HG03354 (cell line): ENCODE data around the gene BCL2.
"Not testable (repeated sequence)": the region's sequence is repeated elsewhere in the genome, so short reads cannot be mapped to it uniquely, and the experiment has no call there.

Source experiments
- ATAC-seq: cut with Tn5 transposase; IDR thresholded peaks from one replicate; pipeline ENCODE4 v1.9.1; 2021; ENCODE audit warnings: mild to moderate bottlenecking; ENCODE audit not compliant: unreplicated experiment, poor library complexity, severe bottlenecking

BCL2 gene

DNA sequence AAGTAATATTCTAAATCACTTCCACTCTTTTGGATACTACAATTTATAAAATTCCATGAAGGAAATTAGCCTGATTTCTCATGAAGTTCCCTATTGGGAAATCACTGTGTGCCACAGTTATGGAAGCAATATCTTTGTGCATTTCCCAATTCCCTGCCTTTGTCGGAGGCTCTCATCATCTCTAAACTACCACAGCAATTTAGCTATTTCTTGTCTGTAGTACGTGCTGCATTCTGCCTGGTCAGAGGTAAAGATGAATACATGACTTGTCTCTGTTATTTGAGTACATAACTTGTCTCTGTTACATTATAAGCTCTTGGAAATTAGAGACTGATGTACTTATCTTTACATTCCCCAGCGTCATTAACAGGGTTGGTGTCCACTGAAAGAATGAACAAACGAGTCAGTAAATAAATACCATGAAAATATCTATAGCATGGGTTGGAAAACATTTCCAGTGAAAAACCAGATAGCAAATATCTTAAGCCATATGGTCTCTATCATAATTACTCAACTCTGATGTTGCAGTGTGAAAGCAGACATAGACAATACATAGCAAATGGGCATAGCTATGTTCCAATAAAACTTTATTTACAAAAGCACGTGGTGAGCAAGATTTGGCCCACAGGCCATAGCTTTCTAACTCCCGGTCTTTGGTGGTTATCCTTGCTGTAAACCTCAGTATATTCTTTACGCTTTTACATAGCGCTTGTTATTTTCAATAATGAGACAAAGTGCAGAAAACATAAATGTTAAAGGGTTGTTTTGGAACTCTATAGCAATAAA is 78.8 kb downstream of the BCL2 start:
- ATAC-seq, result no peak

- no peak for ATAC-seq
Observed at GRCh38 chr18:63238693-63239075, 80.9 kb downstream of the BCL2 start.

GRCh38 chr18:63237881-63238692 is 81.5 kb downstream of the BCL2 start:
- no peak for ATAC-seq

DNA sequence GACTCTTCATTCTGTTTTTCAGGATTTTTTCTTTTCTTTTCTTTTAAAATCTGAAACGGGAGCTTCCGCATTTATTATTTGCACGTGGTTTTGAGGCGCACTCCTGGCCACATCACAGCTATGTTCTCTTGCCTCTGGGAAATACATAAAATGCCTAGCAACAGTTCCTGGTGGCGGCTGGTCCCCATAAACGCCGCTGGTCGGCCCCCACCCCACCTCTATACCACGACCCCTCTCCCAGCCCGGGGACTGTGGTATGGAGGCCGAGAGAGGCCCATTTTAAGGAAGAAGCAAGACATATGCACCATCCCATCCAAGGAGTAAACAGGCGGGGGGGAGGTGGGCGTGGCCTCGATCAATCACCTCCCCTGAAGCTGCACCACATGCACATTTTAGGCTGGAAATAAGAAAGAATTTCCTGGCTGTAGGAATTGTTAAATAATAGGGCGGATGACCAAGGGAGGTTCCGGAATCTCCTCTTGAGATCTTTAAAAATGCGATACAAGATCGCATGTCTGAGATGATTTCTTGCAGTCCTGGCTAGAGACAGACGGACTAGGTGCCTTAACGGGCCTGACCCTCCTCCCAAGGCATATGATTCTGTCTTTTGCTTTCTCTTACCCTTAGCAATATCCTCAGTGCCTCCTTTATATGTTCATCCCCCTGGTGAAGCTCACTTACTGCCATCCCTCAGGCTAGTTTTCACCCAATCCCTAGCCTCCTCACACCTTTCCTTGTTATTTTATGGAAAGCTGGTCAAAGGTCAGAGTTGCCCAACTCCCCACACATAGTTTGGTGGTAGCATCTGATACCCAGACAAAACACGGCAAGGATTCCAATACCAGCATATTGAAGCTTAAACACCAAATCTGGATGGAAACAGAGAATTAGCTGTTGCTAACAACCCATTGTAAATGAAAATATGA is 82.4 kb downstream of the BCL2 start:
- ATAC-seq, result no peak

DNA sequence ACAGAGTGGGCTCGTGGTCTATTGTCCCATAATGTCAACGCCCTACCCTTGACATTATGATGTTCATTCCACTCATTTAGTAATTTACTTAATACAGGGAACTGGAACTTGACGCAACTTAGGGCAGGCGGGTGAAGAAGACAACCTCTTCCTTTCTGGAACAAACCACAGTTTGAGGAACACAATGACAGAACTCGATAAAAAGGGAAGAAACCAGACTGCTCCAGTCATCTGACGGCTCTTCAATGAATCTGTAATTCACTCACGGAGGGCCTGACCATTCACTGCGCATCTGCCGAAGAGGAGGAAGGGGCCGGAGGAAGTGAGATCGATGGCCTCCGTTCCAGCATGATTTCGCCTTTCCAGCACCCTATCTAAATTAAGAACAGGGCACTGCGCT is 83.2 kb downstream of the BCL2 start:
- no peak for ATAC-seq

DNA sequence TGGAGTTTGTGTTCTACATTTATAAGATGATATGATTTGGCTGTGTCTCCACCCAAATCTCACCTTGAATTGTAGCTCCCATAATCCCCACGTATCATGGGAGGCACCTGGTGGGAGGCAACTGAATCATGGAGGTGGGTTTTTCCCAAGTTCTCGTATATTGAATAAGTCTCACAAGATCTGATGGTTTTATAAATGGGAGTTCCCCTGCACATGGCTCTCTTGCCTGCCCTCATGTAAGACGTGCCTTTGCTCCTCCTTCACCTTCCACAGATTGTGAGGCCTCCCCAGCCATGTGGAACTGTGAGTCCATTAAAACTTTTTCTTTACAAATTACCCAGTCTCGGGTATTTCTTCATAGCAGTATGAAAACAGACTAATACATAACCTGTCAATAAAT is 83.6 kb downstream of the BCL2 start:
- not testable (repeated sequence) for ATAC-seq

GRCh38 chr18:63234841-63235240 is 84.7 kb downstream of the BCL2 start:
- ATAC-seq, result no peak

GRCh38 chr18:63234432-63234831 is 85.1 kb downstream of the BCL2 start:
- ATAC-seq, result no peak

DNA sequence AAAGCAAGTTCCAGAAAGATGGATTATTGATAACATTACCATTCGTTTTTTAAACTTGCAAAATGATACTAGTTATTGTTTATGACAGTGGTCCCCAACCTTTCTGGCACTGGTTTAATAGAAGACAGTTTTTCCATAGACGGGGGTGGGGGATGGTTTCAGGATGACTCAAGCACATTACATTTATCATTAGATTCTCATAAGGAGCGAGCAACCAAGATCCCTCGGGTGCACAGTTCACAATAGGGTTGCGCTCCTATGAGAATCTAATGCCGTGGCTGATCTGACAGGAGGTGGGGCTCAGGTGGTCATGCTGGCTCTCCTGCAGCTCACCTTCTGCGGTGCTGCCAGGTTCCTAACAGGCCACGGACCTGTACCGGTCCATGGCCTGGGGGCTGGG is 86.2 kb downstream of the BCL2 start:
- no peak for ATAC-seq

DNA sequence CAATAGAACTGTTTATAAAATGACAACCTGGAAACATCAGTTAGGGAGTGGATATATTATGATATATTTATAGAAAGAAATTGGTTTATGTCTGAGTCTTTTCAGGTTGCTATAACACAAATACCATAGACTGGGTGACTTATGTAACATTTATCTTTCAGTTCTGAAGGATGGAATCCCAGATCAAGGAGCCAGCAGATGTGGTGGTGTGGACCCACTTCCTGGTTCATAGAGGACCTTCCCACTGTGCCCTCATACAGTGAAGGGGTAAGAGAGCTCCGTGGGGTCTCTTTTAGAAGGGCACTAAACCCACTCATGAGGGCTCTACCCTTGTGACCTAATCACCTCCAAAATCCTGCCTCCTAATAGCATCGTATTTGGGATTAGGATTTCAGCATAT is 86.7 kb downstream of the BCL2 start:
- no peak for ATAC-seq

DNA sequence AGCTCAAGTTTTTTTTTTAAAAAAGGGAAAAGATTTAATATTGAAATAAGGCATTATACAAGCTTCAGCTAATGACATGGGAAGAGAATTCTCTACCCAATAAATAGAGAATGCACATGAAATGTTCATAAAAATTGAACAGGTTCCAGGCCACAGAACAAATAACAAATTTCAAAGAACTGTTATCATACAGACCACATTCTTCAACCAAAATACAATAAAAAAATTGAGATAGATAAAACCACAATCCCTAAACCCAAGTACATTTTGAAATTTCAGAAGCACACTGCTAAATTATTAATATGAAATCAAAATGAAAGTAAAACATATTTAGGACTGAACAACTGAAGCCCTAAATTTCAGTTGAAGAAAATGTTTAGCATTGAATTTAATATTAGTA is 89.6 kb downstream of the BCL2 start:
- ATAC-seq, result no peak

DNA sequence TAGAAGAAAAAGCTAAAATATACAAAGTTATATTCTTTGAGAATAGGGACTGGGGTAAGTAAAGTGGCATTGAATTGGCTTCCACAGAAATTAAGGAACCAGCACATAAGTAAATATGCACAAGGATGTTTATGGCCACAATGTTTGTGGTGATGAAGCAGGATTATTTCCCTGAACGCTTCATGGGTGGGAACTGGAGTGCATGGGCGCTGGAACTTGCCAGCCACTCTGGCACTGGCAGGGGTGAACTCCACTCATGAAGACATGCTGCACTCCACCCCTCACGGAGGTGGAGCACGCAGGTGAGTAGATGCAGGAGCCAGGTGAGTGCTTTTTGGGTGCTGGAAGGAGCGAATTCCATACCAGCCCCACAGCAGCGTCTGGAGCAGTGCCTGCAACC is 94.1 kb downstream of the BCL2 start:
- no peak for ATAC-seq

- ATAC-seq, result no peak
Observed at GRCh38 chr18:63224630-63225029, 94.9 kb downstream of the BCL2 start.

GRCh38 chr18:63223837-63224236 is 95.7 kb downstream of the BCL2 start:
- no peak for ATAC-seq

DNA sequence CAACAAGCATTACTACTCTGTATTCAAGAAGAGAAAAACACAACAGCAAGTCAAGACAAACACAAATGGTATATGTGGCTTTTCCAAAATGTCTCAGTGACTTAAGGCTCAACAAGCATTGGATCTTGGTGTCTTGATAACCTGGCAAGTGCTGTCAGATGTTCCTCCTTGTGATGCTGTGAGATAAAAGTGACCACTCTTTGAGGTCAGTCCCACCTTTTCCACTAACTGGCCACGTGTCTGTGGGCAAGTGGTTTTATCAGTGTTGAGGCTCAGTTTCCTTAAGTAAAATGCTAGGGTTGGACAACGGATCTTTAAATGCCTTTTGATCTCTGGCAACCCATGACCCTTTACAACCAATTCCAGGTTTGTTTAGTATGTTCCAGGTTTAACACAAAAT is 98.7 kb downstream of the BCL2 start:
- no peak for ATAC-seq

- no peak for ATAC-seq
Observed at GRCh38 chr18:63218472-63218871, 101.1 kb downstream of the BCL2 start.

GRCh38 chr18:63216516-63217311 is 102.9 kb downstream of the BCL2 start:
- ATAC-seq, result peak; percentile 71

- no peak for ATAC-seq
Observed at GRCh38 chr18:63213936-63214671, 105.5 kb downstream of the BCL2 start.
